ENCODE data around the gene CATSPER4.

The CATSPER4 gene

DNA sequence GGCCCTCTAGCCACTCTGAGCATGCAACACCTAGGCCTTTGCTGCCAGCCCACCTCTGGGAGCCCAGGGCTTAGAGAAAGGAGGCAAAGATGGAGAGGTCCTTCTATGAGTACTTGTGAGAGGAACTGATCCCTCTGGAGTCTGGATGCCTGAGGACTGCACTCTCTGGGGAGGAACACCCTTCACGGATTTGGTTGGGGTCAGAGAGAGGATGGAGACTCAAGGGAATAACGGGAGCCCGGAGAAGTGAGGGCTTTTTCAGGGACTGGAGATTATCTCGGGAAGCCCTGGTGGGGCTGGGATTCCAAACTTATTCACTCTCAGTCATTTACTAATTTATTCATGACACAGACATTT lies 21.2 kb upstream of the CATSPER4 start:
- peak overlapping the region in 1 of 2 experiments; percentile 74 for H3K4me3 ChIP-seq (ENCODE audit: low read depth in 1 of 2, low read length in 1 of 2)
- peaks cover 11 to 15% of the 10 kb centered on the region in 2 experiments for H3K4me1 ChIP-seq (ENCODE audit: control insufficient read depth in 1 of 2, insufficient read depth in 1 of 2, low read depth in 1 of 2, low read length in 1 of 2)
- H3K9me3 ChIP-seq, result no peaks in the 10 kb centered on the region
- peaks cover 28% of the 10 kb centered on the region for H3K27me3 ChIP-seq
- H3K36me3 ChIP-seq, result no peaks in the 10 kb centered on the region
- no peak overlapping the region for H3K27ac ChIP-seq
- TF ChIP-seq, protein P1, sequence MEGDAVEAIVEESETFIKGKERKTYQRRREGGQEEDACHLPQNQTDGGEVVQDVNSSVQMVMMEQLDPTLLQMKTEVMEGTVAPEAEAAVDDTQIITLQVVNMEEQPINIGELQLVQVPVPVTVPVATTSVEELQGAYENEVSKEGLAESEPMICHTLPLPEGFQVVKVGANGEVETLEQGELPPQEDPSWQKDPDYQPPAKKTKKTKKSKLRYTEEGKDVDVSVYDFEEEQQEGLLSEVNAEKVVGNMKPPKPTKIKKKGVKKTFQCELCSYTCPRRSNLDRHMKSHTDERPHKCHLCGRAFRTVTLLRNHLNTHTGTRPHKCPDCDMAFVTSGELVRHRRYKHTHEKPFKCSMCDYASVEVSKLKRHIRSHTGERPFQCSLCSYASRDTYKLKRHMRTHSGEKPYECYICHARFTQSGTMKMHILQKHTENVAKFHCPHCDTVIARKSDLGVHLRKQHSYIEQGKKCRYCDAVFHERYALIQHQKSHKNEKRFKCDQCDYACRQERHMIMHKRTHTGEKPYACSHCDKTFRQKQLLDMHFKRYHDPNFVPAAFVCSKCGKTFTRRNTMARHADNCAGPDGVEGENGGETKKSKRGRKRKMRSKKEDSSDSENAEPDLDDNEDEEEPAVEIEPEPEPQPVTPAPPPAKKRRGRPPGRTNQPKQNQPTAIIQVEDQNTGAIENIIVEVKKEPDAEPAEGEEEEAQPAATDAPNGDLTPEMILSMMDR (IDR thresholded peaks at IDR 0.05), result no peak

DNA sequence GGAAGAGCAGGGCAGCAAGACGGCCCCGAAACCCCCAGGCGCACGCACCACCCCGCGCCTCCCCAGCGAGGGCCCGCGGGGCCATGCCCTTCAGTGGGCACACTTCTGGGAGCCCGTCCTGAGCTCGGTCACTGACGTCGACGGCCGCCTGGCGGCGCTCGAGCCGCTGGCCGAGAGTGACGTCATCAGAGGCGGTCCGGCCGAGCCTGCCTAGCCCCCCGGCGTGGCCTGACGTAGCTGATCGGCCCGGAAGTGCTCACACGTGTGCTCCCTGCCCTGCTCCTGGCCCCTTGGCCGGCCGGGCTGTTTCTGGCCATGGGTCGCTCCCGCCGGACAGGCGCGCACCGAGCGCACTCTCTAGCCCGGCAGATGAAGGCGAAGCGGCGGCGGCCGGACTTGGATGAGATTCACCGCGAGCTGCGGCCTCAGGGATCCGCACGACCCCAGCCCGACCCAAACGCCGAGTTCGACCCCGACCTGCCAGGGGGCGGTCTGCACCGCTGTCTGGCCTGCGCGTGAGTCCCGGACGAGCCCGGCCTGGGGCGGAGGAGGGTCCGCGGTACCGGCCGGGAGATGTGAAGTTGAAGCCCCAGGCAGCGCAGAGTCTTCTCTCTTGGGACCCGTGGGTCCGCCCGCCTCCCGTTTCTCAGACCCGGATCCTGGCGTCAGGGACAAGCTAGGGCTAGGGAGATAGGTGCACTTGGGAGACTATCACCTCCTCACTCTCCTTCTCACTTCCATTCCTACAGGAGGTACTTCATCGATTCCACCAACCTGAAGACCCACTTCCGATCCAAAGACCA lies 20.5 kb upstream of the CATSPER4 start, which contains the start of gene ZNF593:
TSS of gene ZNF593 (plus strand) at position 240 of the 803 bp plus-strand sequence. CDS start at position 316, 76 bp downstream.
- no peaks in the 10 kb centered on the region for H3K36me3 ChIP-seq
- H3K4me1 ChIP-seq (ENCODE audit: control insufficient read depth in 1 of 2, insufficient read depth in 1 of 2, low read depth in 1 of 2, low read length in 1 of 2), result peaks cover 11% of the 10 kb centered on the region in 2 experiments
- peak within 1 kb of the TSS; percentile 67 to 74 for H3K4me3 ChIP-seq (ENCODE audit: low read depth in 1 of 2, low read length in 1 of 2)
- H3K27me3 ChIP-seq, result peaks cover 21% of the 10 kb centered on the region
- TF ChIP-seq, protein P1 (IDR thresholded peaks at IDR 0.05), result peak; percentile 89
- no peaks in the 10 kb centered on the region for H3K9me3 ChIP-seq
- no peak within 1 kb of the TSS for H3K27ac ChIP-seq

DNA sequence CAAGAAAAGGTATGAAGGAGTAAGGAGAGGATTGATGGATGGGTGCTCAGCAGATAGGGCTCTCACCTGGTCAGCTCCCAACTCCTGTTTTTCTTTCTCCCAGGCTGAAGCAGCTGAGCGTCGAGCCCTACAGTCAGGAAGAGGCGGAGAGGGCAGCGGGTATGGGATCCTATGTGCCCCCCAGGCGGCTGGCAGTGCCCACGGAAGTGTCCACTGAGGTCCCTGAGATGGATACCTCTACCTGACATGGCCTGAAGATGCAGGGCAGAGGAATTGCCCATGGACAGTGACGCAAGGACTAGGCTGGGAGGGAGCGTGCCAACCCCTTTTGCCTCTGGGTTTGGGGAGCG lies 20.0 kb upstream of the CATSPER4 start:
- TF ChIP-seq, protein P1 (IDR thresholded peaks at IDR 0.05), result no peak
- Histone ChIP-seq H3K4me1 (ENCODE audit: control insufficient read depth in 1 of 2, insufficient read depth in 1 of 2, low read depth in 1 of 2, low read length in 1 of 2) (peaks cover 11% of the 10 kb centered on the region in 2 experiments), H3K27me3 (peaks cover 15% of the 10 kb centered on the region), H3K4me3 (ENCODE audit: low read depth in 1 of 2, low read length in 1 of 2) (peak overlapping the region; percentile 67 to 74), H3K27ac (no peak overlapping the region), H3K36me3 (no peaks in the 10 kb centered on the region), H3K9me3 (no peaks in the 10 kb centered on the region)

GRCh38 chr1:26171084-26172072 lies 19.0 kb upstream of the CATSPER4 start, which contains the start of gene ZNF593OS:
Gene ZNF593OS (minus strand): TSS chr1:26171832. CDS start chr1:26171661, 171 bp downstream.
- Histone ChIP-seq H3K27me3 (peaks cover 6% of the 10 kb centered on the region), H3K4me3 (ENCODE audit: low read depth in 1 of 2, low read length in 1 of 2) (no peak within 1 kb of the TSS), H3K4me1 (ENCODE audit: control insufficient read depth in 1 of 2, insufficient read depth in 1 of 2, low read depth in 1 of 2, low read length in 1 of 2) (peaks cover 11% of the 10 kb centered on the region in 2 experiments), H3K9me3 (no peaks in the 10 kb centered on the region), H3K36me3 (no peaks in the 10 kb centered on the region), H3K27ac (no peak within 1 kb of the TSS)
- TF ChIP-seq, protein P1 (IDR thresholded peaks at IDR 0.05), result no peak

GRCh38 chr1:26175346-26175745 lies 15.1 kb upstream of the CATSPER4 start:
- Histone ChIP-seq H3K4me3 (ENCODE audit: low read depth in 1 of 2, low read length in 1 of 2) (no peak overlapping the region), H3K27ac (no peak overlapping the region), H3K36me3 (no peaks in the 10 kb centered on the region), H3K27me3 (no peaks in the 10 kb centered on the region), H3K9me3 (no peaks in the 10 kb centered on the region), H3K4me1 (ENCODE audit: control insufficient read depth in 1 of 2, insufficient read depth in 1 of 2, low read depth in 1 of 2, low read length in 1 of 2) (peaks cover 2 to 3% of the 10 kb centered on the region in 2 experiments)
- TF ChIP-seq, protein P1 (IDR thresholded peaks at IDR 0.05), result no peak
